GM18861 (cell line): ENCODE measurements around the gene RAVER1.

Source experiments
- ATAC-seq: cut with Tn5 transposase; IDR thresholded peaks from one replicate; pipeline ENCODE4 v1.9.1; 2021; ENCODE audit not compliant: unreplicated experiment

The RAVER1 gene

DNA sequence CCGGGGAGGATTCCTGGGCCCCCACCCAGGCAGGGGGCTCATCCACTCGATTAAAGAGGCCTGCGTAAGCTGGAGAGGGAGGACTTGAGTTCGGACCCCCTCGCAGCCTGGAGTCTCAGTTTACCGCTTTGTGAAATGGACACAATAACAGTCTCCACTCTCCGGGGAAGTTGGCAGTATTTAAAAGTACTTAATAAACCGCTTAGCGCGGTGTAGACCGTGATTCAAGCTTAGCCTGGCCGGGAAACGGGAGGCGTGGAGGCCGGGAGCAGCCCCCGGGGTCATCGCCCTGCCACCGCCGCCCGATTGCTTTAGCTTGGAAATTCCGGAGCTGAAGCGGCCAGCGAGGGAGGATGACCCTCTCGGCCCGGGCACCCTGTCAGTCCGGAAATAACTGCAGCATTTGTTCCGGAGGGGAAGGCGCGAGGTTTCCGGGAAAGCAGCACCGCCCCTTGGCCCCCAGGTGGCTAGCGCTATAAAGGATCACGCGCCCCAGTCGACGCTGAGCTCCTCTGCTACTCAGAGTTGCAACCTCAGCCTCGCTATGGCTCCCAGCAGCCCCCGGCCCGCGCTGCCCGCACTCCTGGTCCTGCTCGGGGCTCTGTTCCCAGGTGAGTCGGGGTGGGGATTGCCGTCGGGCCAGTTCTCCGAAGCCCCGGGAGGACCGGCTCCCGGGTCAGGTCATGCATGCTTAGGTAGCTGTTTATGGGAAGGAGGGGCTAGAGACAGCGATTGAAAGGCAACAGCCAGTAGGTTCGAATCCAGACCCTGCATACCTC is 62.5 kb downstream of the RAVER1 start, which contains the start of gene ICAM1:
Gene ICAM1, plus strand, starts transcription at position 505 of the 779 bp plus-strand sequence. Its CDS starts 40 bp downstream, at position 545.
- ATAC-seq, result peak; percentile 34

DNA sequence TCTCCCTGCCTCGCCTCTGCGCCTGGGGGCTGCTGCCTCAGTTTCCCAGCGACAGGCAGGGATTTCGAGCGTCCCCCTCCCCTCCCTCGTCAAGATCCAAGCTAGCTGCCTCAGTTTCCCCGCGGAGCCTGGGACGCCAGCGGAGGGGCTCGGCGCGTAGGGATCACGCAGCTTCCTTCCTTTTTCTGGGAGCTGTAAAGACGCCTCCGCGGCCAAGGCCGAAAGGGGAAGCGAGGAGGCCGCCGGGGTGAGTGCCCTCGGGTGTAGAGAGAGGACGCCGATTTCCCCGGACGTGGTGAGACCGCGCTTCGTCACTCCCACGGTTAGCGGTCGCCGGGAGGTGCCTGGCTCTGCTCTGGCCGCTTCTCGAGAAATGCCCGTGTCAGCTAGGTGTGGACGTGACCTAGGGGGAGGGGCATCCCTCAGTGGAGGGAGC is 63.1 kb downstream of the RAVER1 start:
- no peak for ATAC-seq

DNA sequence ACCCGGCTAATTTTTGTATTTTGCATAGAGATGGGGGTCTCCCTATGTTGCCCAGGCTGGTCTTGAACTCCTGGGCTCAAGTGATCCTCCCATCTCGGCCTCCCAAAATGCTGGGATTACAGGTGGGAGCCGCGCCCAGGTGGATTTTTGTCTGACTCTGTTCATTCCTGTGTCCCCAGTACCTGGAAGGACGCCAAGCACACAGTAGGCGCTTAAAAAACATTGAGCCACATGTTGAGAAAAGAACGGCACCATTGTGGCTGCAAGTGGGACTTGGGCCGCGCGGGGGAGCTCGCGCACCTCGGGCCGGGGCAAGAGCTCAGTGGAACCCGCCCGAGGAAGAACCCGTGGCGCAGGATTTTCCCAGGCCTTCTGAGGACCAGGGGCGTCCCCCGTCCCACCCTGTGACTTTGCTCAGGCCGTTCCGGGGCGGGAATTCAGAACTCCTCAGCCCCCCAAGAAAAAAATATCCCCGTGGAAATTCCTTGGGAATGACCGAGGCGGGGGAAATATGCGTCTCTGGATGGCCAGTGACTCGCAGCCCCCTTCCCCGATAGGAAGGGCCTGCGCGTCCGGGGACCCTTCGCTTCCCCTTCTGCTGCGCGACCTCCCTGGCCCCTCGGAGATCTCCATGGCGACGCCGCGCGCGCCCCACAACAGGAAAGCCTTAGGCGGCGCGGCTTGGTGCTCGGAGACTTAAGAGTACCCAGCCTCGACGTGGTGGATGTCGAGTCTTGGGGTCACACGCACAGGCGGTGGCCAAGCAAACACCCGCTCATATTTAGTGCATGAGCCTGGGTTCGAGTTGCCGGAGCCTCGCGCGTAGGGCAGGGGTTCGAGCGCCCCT is 63.8 kb downstream of the RAVER1 start:
- ATAC-seq, result peak; percentile 31

DNA sequence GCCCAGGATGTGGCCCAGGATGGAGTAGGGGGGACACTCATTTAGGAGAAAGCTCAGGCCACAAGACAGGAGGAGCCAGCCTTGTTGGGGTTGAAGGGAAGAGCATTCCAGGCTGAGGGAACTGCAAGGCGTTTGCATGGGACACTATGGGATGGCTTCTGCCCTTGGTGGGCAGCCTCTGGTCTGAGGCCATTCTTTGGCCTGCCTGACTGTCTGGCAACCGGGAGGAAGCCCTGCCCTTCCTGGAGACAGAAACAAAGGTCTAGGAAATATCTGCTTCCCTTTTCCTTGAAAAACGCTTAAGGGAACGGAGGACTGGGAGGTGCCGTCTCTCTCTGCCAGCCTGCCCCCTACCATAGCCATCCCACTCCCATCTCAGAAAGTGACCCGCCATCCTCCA is 65.3 kb downstream of the RAVER1 start:
- ATAC-seq, result no peak

DNA sequence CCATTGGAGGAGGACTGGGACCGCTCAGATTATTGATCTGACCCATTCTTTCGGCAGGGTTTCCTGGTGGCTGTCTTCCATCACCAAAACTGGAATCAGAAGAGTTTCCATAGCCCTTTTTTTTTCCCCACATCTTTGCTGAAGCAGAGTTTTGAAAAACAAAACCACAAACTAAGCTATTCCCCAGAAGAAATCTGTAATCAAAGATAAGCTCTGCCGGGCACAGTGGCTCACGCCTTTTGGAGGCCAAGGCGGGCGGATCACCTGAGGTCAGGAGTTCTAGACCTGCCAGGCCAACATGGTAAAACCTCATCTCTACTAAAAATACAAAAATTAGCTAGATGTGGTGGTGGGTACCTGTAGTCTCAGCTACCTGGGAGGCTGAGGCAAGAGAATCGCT is 66.6 kb downstream of the RAVER1 start:
- no peak for ATAC-seq
